Cardiac fibroblast (primary cell): ENCODE data around the gene STH.

Experiments used
- DNase-seq, 2 donors: peaks; one replicate each; pipeline versions ENCODE4 v3.0.0 to v3.0.0-alpha.2; 2010; ENCODE audit warnings: low read depth in 2 of 2
- H3K4me3 ChIP-seq, 2 donors: replicated peaks in 1 of 2; 1 replicate in 1 of 2; 2 replicates in 1 of 2; pipeline ENCODE4 v1.5.1; 2011; ENCODE audit warnings: low read depth in 2 of 2, low read length in 2 of 2, mild to moderate bottlenecking in 2 of 2, moderate library complexity in 1 of 2
- TF ChIP-seq, protein P1 (sequence below): IDR thresholded peaks from one replicate; pipeline ENCODE4 v1.5.1; 2011; ENCODE audit warnings: low read depth, mild to moderate bottlenecking, low read length, inconsistent platforms

Gene STH

GRCh38 chr17:46035112-46035818 is 36.2 kb downstream of the STH start:
- TF ChIP-seq, protein P1, sequence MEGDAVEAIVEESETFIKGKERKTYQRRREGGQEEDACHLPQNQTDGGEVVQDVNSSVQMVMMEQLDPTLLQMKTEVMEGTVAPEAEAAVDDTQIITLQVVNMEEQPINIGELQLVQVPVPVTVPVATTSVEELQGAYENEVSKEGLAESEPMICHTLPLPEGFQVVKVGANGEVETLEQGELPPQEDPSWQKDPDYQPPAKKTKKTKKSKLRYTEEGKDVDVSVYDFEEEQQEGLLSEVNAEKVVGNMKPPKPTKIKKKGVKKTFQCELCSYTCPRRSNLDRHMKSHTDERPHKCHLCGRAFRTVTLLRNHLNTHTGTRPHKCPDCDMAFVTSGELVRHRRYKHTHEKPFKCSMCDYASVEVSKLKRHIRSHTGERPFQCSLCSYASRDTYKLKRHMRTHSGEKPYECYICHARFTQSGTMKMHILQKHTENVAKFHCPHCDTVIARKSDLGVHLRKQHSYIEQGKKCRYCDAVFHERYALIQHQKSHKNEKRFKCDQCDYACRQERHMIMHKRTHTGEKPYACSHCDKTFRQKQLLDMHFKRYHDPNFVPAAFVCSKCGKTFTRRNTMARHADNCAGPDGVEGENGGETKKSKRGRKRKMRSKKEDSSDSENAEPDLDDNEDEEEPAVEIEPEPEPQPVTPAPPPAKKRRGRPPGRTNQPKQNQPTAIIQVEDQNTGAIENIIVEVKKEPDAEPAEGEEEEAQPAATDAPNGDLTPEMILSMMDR: no peak
- no peak for DNase-seq
- H3K4me3 ChIP-seq: no peak overlapping the region

DNA sequence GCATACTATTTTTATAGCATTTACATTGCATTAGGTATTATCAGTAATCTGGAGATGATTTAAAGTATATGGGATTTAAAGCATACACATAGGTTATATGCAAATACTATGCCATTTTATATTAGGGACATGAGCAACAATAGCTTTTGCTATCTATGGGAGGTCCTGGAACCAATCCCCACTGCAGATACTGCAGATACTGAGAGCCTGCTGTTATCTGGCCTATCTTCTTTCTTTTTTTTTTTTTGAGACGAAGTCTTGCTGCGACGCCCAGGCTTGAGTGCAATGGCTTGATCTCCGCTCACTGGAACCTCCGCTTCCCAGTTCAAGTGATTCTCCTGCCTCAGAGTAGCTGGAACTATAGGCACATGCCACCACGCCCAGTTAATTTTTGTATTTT is 37.4 kb downstream of the STH start:
- TF ChIP-seq, protein P1: no peak

DNA sequence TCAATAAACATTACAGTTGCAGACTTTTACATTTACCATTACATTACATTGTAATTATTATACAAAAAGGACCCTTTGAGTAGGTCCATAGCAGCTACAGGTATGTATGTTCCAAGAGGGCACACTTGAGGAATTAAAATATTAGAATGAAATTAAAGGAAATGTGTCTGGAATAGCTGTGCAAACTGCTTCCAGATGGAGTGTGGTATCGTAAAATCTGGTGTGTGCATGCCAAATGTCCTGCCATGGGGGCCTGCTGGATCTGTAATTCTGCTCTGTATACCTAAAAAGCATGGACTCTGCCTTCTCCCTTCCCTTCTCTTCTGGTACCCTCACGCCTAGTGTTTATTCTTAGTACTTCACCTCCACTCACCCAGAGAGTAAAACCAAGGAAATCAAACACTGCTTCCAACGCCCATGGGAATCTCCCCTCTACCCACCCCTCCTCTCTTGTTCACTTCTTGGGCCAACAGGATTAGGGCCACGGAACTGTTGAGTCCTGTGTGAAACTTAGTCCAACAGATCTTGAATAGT is 38.7 kb downstream of the STH start:
- H3K4me3 ChIP-seq: no peak overlapping the region
- TF ChIP-seq, protein P1: no peak
- no peak for DNase-seq

More for the DNA sequence above, 37.4 kb downstream of the STH start:
- no peak overlapping the region for H3K4me3 ChIP-seq
- DNase-seq: no peak

DNA sequence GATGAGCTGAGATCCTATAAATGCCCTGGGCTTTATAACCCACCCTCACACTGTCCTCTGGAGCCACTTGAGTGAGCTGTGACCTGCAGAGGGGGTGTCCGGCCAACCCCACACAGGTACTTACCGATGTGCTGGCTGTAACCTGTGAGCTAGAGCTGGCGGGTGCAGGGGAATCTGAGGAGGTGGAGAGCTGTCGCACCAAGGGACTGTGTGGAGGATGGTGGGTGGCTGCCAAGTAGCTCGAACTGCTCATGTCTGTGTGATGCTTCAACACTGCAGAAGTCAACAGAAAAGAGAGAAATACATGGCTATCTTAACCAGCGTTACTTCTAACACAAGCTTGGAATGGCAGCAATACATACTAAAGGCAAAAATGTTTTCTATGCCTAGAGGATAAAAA is 39.4 kb downstream of the STH start:
- H3K4me3 ChIP-seq: no peak overlapping the region

DNA sequence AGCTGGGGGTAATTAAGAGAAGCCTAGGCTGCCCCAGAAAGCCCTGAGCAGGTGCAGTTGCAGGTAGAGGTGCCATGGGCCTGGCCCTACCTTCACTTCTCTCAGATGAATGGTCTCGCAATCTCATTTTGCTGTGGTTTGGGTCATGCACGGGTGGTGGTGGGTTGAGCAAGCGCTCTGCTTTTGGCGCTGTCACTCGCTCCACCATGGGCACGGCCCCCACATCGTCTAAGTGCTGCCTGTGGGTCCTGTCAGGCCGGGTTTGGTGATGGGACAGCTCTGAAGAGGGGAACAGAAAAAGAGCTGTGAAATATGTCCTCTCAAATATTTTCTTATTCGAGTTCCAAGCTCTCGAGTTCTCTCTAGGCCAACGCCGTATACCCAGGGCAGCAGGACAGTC is 39.9 kb downstream of the STH start:
- TF ChIP-seq, protein P1: no peak
- no peak overlapping the region for H3K4me3 ChIP-seq

More for the DNA sequence above, 39.4 kb downstream of the STH start:
- TF ChIP-seq, protein P1: no peak
- DNase-seq: no peak

GRCh38 chr17:46039592-46040186 is 40.6 kb downstream of the STH start:
- TF ChIP-seq, protein P1: no peak
- no peak for DNase-seq
- H3K4me3 ChIP-seq: no peak overlapping the region

More for the DNA sequence above, 39.9 kb downstream of the STH start:
- DNase-seq: no peak
